ENCODE data around the gene WDR90.
A peak's percentile ranks its signal among the peaks of the same experiment; 100 is the strongest.

WDR90 gene

DNA sequence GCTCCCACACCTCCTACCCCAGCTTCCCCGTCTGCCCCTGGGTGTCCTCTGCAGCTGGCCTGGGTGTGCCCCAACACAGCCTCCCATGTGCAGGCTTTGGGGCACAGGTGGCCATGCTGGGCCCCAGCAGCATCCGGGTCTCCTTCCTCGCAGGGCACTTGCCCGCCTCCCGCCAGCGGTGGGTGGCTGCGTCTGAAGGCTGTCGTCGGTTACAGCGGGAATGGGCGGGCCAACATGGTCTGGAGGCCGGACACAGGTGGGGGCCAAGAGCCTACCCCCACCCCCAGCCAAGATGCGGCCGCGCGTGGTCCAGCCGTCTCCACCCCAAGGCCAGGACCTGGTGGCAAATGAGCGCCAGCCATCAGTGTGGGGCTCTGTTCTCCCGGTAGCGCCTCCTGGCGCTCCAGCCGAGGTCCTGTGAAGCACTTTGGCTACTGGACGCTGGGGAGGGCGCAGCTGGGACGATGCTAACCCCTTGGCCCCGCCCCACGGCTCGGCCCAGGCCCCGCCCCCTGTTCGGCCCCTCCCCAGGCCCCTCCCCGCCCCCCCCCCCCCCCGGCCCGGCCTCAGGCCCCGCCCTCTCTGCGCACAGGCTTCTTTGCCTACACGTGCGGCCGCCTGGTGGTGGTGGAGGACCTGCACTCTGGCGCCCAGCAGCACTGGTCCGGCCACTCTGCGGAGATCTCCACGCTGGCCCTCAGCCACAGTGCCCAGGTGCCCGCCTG lies 11.5 kb downstream of the WDR90 start:
- DNase-seq (ENCODE audit: low spot score), result peak; percentile 88

- no peak for DNase-seq (ENCODE audit: low spot score)
Measured at GRCh38 chr16:661184-661821, 12.1 kb downstream of the WDR90 start.

DNA sequence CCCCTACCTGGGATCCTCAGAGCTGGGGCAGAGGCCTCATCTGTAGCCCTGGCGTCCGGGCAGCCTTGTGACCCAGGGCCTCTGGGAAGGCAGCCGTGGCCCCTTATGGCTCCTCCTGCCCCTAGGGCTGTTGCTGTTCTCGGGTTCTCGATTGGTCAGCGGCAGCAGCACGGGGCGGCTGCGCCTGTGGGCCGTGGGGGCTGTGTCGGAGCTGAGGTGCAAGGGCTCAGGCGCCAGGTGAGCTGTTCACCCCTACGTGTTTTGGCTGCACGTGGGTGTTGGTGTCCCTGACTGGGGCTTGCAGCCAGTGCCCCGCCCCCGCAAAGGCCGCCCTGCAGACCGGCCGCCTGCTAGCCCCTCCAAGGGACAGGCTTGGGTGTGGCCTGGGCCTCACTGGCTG lies 12.9 kb downstream of the WDR90 start:
- DNase-seq (ENCODE audit: low spot score), result no peak

DNA sequence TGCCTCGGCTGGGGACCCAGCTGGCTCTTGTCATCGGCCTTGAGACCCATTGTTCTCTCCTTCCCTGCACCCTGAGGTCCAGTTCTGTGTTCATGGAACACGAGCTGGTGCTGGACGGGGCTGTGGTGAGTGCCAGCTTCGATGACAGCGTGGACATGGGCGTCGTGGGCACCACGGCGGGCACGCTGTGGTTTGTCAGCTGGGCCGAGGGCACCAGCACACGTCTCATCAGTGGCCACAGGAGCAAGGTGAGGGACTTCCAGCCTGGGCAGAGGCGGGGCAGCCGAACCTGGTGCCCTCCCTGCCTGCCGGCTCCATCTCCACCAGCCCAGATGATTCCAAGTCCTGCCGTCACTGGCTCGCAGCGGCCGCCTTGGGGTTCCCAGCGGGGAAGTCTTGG lies 13.4 kb downstream of the WDR90 start:
- DNase-seq (ENCODE audit: low spot score), result no peak

DNA sequence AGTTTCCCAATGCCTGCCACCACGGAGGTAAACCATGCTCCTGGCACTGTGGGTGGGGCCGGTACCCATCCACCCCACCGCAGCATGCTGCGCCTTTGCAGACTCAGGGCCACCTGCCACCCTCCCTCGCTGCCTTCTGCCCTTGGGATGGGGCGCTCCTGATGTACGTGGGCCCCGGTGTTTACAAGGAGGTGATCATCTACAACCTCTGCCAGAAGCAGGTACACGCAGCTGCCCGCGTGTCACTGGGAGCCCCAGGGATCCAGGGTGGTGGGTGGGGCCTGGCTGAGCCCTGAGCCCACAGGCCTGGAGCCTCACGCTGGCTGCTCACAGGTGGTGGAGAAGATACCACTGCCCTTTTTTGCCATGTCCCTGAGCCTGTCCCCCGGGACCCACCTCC lies 17.4 kb downstream of the WDR90 start:
- DNase-seq (ENCODE audit: low spot score), result no peak

DNA sequence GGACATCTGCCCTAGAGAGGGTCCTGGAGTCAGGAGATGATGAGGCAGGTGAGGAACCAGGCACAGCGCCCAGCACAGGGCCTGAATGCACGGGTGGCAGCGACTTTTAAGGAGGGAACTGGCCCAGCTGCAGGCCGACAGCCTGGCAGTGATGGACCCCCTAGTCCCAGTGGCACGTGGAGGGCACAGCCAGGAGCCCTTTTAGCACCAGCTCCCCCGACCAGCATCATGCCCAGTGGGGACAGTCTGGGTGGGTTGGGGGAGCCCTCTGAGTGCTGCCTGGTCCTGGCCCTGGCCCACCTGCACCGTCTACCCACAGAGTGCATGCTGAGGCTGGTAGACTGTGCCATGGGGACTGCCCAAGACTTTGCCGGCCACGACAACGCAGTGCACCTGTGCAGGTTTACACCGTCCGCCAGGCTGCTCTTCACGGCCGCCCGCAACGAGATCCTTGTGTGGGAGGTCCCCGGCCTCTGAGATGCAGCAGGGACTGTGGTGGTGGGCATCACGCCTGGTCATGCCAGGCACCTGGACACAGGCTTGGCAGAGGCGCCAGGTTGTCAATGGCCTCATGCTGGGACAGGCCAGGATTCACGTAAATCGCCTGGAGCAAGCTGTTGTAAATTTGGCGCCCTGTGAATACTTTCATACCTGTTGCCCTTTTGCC lies 18.1 kb downstream of the WDR90 start:
- DNase-seq (ENCODE audit: low spot score), result no peak

- peak; percentile 89 for DNase-seq (ENCODE audit: low spot score)
Measured at GRCh38 chr16:667780-668518, 18.8 kb downstream of the WDR90 start, which contains the start of gene RHOT2. Gene RHOT2, plus strand, starts transcription at chr16:668132. Its CDS starts 68 bp downstream, at chr16:668200.

DNA sequence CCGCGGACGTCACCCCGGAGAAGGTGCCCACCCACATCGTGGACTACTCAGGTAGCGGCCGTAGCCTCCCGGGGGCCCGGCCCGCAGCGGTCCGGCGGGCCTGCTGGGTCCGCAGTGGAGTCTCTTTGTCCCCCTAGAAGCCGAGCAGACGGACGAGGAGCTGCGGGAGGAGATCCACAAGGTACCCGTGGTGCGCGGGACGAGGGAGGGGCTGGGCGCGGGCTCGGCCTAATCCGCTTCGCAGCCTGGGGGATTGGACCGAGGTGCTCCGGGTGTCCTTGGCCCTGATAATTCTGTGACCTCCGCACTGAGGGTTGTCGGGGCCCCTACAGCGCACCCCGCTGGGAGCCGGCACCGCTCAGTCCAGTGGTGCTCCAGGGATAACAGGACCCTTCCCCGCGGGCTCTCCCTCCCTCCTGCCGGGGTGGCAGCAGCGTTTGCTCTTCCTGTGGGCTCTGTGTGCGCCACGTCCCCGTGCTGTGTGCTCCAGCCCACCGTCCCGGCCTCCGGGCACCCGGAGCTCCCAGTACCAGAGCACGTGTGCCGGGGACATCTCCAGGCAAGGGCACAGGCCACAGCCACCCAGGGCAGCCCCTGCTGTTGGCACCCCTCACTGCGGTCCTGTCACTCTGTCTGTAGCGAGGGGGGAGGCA lies 19.5 kb downstream of the WDR90 start:
- DNase-seq (ENCODE audit: low spot score), result no peak

DNA sequence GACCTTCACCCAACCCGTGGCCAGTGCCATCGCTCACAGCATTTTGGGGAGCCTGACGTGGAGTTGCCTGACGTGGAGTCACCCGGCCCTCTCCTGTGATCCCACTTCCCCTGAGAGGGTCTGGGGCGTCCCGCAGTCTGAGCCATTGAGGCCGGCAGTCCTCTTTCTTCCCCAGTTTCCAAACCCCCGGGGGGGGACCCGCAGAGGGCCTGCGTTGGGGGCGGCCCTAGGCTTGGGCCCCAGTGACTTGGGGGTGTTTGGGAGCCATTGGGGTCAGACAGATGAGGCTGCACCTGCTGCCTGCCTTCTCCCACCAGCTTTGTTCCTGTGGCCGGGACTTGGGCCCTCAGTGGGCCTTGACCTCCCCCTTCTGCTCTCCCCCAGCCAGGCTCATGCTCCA lies 20.5 kb downstream of the WDR90 start:
- no peak for DNase-seq (ENCODE audit: low spot score)

GRCh38 chr16:670485-671352 lies 21.6 kb downstream of the WDR90 start:
- DNase-seq (ENCODE audit: low spot score), result no peak

- DNase-seq (ENCODE audit: low spot score), result no peak
Measured at GRCh38 chr16:671353-672131, 22.4 kb downstream of the WDR90 start.

DNA sequence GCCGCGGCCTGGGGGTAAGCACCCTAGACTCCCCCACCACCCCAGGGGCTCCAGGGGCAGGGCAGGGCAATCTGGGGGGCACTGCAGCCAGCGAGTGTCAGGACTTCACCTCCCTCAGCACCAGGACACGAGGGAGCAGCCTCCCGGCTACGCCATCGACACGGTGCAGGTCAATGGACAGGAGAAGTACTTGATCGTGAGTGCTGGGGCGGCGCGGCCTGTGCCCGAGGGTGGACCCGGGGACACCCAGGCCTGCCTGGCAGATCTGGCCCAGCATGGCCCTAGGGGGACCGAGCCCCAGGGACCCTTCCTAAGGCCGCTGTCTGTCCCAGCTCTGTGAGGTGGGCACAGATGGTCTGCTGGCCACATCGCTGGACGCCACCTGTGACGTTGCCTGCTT lies 23.2 kb downstream of the WDR90 start:
- no peak for DNase-seq (ENCODE audit: low spot score)

DNA sequence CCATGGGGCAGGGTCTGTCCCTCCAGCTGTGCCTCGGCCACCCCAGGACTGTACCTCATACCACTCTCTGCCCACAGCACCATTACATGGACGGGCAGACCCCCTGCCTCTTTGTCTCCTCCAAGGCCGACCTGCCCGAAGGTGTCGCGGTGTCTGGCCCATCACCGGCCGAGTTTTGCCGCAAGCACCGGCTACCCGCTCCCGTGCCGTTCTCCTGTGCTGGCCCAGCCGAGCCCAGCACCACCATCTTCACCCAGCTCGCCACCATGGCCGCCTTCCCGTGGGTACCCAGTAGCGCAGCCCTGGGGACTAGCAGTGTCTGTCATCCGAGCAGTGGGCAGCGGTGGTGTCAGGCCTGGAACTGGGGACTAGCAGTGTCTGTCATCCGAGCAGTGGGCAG lies 23.7 kb downstream of the WDR90 start:
- DNase-seq (ENCODE audit: low spot score), result no peak

DNA sequence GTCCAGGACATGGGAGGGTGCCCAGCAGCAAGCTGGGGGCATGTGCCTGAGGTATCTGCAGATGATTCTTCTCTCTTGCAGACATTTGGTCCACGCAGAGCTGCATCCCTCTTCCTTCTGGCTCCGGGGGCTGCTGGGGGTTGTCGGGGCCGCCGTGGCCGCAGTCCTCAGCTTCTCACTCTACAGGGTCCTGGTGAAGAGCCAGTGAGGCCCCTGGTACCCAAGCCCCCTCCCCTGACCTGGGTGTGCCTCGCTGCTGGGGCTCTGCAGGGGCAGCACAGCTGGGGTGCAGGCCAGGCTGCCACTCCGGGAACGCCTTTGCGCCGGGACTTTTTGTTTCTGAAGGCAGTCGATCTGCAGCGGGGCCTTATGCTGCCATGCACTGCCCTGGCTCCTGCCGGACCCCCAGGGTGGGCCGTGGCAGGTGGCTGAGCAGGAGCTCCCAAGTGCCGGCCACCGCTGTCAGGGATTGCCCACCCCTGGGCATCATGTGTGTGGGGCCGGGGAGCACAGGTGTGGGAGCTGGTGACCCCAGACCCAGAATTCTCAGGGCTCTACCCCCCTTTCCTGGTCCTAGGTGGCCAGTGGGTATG lies 24.3 kb downstream of the WDR90 start:
- DNase-seq (ENCODE audit: low spot score), result no peak

DNA sequence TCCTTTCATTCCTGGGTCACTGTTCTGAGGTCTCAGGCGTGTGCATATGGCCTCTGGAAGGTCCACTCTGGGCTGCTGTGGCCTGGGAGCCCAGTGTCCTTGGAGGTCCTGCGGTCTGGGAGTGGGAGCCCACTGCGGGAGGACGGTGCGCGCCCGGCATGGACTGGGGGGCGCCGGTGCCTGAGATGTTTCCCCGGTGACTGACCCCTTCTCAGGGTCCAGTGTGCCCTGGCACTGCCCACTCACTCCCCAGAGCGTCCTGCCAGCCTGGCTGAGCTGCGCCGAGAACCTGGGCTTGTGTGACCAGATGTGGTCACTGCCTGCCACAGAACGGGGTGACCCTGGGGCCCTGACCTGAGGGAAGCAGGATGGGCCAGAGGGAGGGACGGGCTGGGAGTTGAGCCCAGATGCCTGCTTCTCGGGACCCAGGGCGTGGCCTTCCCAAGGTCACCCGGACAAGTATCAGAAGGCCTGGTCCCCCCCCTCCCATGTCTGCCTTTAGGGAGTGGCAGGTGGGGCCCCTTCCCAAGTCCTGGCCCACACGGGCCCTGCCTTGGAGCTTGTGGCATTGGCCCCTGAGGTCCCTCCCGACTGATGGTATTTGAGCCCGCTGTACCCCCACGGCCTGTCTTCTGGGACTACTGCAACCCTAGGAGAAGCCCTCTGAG lies 25.2 kb downstream of the WDR90 start:
- DNase-seq (ENCODE audit: low spot score), result no peak

- no peak for DNase-seq (ENCODE audit: low spot score)
Measured at GRCh38 chr16:674968-675883, 26.1 kb downstream of the WDR90 start, which contains the start of gene RHBDL1. Gene RHBDL1, plus strand, starts transcription at chr16:675671. Its CDS starts 120 bp downstream, at chr16:675791.

- no peak for DNase-seq (ENCODE audit: low spot score)
Measured at GRCh38 chr16:675884-676564, 26.9 kb downstream of the WDR90 start.

- DNase-seq (ENCODE audit: low spot score), result no peak
Measured at GRCh38 chr16:676565-676902, 27.4 kb downstream of the WDR90 start.

All from globus pallidus (tissue), 1 donor.